ENCODE measurements around the gene DAZ3.
"Not testable (repeated sequence)": the region's sequence is repeated elsewhere in the genome, so short reads cannot be mapped to it uniquely, and the experiment has no call there.

The DAZ3 gene

GRCh38 chrY:24813293-24813692, at the start of gene DAZ3:
Gene DAZ3, minus strand, starts transcription at chrY:24813393. Its CDS starts 208 bp downstream, at chrY:24813185.
- in situ Hi-C loops (cut with MboI; ENCODE audit: low pct_unique_long_range_greater_than_20kb, low sequenced_read_pairs); DNase-seq: not testable (repeated sequence)

- in situ Hi-C loops (cut with MboI; ENCODE audit: low pct_unique_long_range_greater_than_20kb, low sequenced_read_pairs); DNase-seq: not testable (repeated sequence)
Measured at GRCh38 chrY:24833619-24834018, 20.4 kb upstream of the DAZ3 start, which contains the start of gene DAZ4. Gene DAZ4, plus strand, starts transcription at chrY:24833919. Its CDS starts 208 bp downstream, at chrY:24834127.

- DNase-seq; in situ Hi-C loops (cut with MboI; ENCODE audit: low pct_unique_long_range_greater_than_20kb, low sequenced_read_pairs): not testable (repeated sequence)
Measured at GRCh38 chrY:24825069-24825468, 11.9 kb upstream of the DAZ3 start.

- in situ Hi-C loops (cut with MboI; ENCODE audit: low pct_unique_long_range_greater_than_20kb, low sequenced_read_pairs); DNase-seq: not testable (repeated sequence)
Measured at GRCh38 chrY:24824184-24824879, 11.1 kb upstream of the DAZ3 start.

- in situ Hi-C loops (cut with MboI; ENCODE audit: low pct_unique_long_range_greater_than_20kb, low sequenced_read_pairs); DNase-seq: not testable (repeated sequence)
Measured at GRCh38 chrY:24821836-24822235, 8.6 kb upstream of the DAZ3 start.
